PFSK-1 (cell line): ENCODE data around the gene SLC2A6.

ENCODE experiments used
- FOXP2 ChIP-seq: optimal IDR thresholded peaks from 2 replicates; pipeline ENCODE3; 2011; ENCODE audit warnings: borderline replicate concordance, control low read depth, inconsistent platforms; ENCODE audit not compliant: insufficient read depth; ENCODE audit errors: extremely low read length, extremely low read depth
- REST ChIP-seq, 2 experiments: IDR thresholded peaks; 2 replicates each; pipeline versions ENCODE4 v1.6.1 to v1.8.0; 2011 to 2012; ENCODE audit warnings: low read depth in 2 of 2, low read length in 2 of 2, control low read depth in 1 of 2, inconsistent platforms in 1 of 2, mild to moderate bottlenecking in 1 of 2, moderate library complexity in 1 of 2; ENCODE audit not compliant: insufficient read depth in 1 of 2
- TAF1 ChIP-seq: IDR thresholded peaks from 2 replicates; pipeline ENCODE4 v1.6.1; 2012; ENCODE audit warnings: low read length, control low read depth, borderline replicate concordance; ENCODE audit not compliant: insufficient read depth

- TF ChIP-seq REST (IDR thresholded peaks at IDR 0.05; ENCODE audit: insufficient read depth in 1 of 2, low read depth in 2 of 2, low read length in 2 of 2) (no peak), TAF1 (no peak), FOXP2 (no peak)
Measured at GRCh38 chr9:133425049-133425632, 53.8 kb downstream of the SLC2A6 start.
